ENCODE data around the gene SOX18. TPM values are rescaled to one million over a fixed set of nuclear protein-coding genes. Genes with fewer than 3 reads are reported as not detected.
"Not testable (repeated sequence)": the region's sequence is repeated elsewhere in the genome, so short reads cannot be mapped to it uniquely, and the experiment has no call there.

SOX18 gene
- polyA plus RNA-seq, 1 donor, result 5.3 TPM

DNA sequence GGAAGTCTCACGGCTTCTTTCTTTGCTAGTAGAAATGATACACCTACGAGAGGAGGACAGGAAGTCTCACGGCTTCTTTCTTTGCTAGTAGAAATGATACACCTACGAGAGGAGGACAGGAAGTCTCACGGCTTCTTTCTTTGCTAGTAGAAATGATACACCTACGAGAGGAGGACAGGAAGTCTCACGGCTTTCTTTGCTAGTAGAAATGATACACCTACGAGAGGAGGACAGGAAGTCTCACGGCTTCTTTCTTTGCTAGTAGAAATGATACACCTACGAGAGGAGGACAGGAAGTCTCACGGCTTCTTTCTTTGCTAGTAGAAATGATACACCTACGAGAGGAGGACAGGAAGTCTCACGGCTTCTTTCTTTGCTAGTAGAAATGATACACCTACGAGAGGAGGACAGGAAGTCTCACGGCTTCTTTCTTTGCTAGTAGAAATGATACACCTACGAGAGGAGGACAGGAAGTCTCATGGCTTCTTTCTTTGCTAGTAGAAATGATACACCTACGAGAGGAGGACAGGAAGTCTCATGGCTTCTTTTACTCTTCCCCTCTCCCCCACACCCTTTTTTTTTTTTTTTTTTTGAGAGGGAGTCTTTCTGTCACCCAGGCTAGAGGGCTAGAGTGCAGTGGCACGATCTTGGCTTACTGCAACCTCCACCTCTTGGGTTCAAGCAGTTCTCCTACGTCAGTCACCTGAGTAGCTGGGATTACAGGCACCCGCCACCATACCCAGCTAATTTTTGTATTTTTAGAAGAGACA lies 36.9 kb downstream of the SOX18 start:
- not testable (repeated sequence) for H3K4me3 ChIP-seq (ENCODE audit: low read length); DNase-seq; H3K27me3 ChIP-seq (ENCODE audit: control insufficient read depth, insufficient read depth, low read length); H3K27ac ChIP-seq (ENCODE audit: low read length); H3K4me1 ChIP-seq (ENCODE audit: control insufficient read depth, insufficient read depth, low read length)
- WGBS (ENCODE audit: insufficient coverage, low lambda C conversion rate), result no CpG with 5 or more reads among the region's 20 CpGs
- Histone ChIP-seq H3K9me3 (ENCODE audit: control insufficient read depth, low read depth, low read length) (peaks cover 18% of the 10 kb centered on the region), H3K36me3 (ENCODE audit: control insufficient read depth, insufficient read depth, low read length) (peaks cover 65% of the 10 kb centered on the region)

GRCh38 chr20:64011366-64011779 lies 38.1 kb downstream of the SOX18 start:
- peaks cover 67% of the 10 kb centered on the region for H3K36me3 ChIP-seq (ENCODE audit: control insufficient read depth, insufficient read depth, low read length)
- WGBS (ENCODE audit: insufficient coverage, low lambda C conversion rate), result no CpG with 5 or more reads among the region's 16 CpGs
- no peaks in the 10 kb centered on the region for H3K27me3 ChIP-seq (ENCODE audit: control insufficient read depth, insufficient read depth, low read length)
- H3K9me3 ChIP-seq (ENCODE audit: control insufficient read depth, low read depth, low read length), result peaks cover 18% of the 10 kb centered on the region
- DNase-seq, result no peak
- H3K27ac ChIP-seq (ENCODE audit: low read length), result no peak overlapping the region
- no peak overlapping the region for H3K4me3 ChIP-seq (ENCODE audit: low read length)
- no peaks in the 10 kb centered on the region for H3K4me1 ChIP-seq (ENCODE audit: control insufficient read depth, insufficient read depth, low read length)

DNA sequence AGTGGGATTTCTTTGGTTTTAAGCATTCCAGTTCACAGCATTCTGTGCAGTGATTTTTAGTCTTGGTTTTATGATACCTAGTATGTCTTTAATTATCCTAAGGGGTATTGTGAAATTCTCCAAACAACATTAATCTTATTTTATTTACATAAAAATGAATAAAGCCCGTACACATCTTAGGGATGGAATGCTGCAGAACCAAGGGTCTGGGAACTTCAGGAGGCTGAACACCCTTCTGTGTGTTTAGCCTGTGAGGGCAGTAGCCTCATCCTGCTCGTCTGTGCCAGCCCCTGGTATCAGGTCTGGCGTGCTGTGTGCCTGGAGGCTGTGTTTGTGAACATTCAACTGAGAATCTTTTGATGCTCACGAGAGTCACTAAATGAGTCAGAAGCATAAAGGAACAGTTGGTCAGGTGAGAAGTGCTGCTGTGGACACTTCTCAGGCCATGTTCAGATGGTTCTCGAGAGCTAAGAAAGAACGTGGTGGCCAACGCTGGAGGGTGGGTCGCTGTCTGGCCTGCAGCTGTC lies 38.7 kb downstream of the SOX18 start:
- Histone ChIP-seq H3K27ac (ENCODE audit: low read length) (no peak overlapping the region), H3K9me3 (ENCODE audit: control insufficient read depth, low read depth, low read length) (peaks cover 18% of the 10 kb centered on the region), H3K4me3 (ENCODE audit: low read length) (no peak overlapping the region), H3K4me1 (ENCODE audit: control insufficient read depth, insufficient read depth, low read length) (no peaks in the 10 kb centered on the region), H3K27me3 (ENCODE audit: control insufficient read depth, insufficient read depth, low read length) (no peaks in the 10 kb centered on the region), H3K36me3 (ENCODE audit: control insufficient read depth, insufficient read depth, low read length) (peaks cover 66% of the 10 kb centered on the region)
- no CpG with 5 or more reads among the region's 8 CpGs for WGBS (ENCODE audit: insufficient coverage, low lambda C conversion rate)
- no peak for DNase-seq

DNA sequence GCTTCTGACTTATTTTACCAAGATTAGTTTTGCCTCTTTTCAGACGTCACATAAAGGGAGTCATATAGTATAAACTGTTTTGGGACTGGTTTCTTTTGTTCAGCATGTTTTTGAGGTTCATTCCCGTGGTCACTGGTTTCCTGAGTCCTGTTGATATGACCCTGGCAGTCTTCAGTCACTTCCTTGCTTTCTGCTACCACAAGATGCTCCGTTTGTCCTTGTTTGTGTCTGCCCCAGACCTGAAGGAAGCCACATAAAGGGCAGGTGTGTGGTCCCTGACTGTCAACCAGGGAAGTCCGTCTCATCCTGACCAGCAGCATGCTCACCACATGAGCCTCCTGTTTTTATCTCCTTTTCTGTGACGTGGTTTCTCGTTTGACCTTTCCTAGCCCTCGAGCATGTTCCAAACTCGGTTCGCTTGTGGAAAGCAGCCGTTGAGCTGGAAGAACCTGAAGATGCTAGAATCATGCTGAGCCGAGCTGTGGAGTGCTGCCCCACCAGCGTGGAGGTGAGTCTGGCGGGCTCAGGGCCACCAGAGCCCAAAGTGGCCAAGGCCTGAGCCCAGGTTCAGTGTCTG lies 39.5 kb downstream of the SOX18 start:
- 100% methylated on average over 2 of the region's 13 CpGs for whole genome bisulfite sequencing (ENCODE audit: insufficient coverage, low lambda C conversion rate)
- Histone ChIP-seq H3K4me1 (ENCODE audit: control insufficient read depth, insufficient read depth, low read length) (no peaks in the 10 kb centered on the region), H3K9me3 (ENCODE audit: control insufficient read depth, low read depth, low read length) (peaks cover 18% of the 10 kb centered on the region), H3K36me3 (ENCODE audit: control insufficient read depth, insufficient read depth, low read length) (peaks cover 66% of the 10 kb centered on the region), H3K27ac (ENCODE audit: low read length) (no peak overlapping the region), H3K27me3 (ENCODE audit: control insufficient read depth, insufficient read depth, low read length) (no peaks in the 10 kb centered on the region), H3K4me3 (ENCODE audit: low read length) (no peak overlapping the region)
- no peak for DNase-seq

- no peaks in the 10 kb centered on the region for H3K4me1 ChIP-seq (ENCODE audit: control insufficient read depth, insufficient read depth, low read length)
- peaks cover 18% of the 10 kb centered on the region for H3K9me3 ChIP-seq (ENCODE audit: control insufficient read depth, low read depth, low read length)
- no CpG with 5 or more reads among the region's 3 CpGs for WGBS (ENCODE audit: insufficient coverage, low lambda C conversion rate)
- H3K36me3 ChIP-seq (ENCODE audit: control insufficient read depth, insufficient read depth, low read length), result peaks cover 72% of the 10 kb centered on the region
- DNase-seq, result no peak
- H3K27ac ChIP-seq (ENCODE audit: low read length), result no peak overlapping the region
- H3K27me3 ChIP-seq (ENCODE audit: control insufficient read depth, insufficient read depth, low read length), result no peaks in the 10 kb centered on the region
- no peak overlapping the region for H3K4me3 ChIP-seq (ENCODE audit: low read length)
These were observed 42.5 kb downstream of the SOX18 start for GRCh38 chr20:64006902-64007301.

DNA sequence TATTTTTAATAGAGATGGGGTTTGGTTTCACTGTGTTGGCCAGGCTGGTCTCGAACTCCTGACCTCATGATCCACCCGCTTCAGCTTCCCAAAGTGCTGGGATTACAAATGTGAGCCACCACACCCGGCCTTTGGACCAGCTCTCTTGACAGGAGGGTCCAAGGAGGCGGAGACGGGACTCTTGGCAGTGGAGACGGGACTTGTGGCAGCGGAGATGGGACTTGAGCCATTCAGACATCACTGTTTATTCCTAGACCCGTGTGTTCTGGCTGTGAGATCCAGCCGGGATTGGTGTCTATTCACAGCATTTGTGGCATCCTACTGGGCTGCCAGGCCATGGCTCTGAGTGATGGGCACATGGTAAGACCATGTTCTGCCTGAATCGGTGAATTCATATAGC lies 42.9 kb downstream of the SOX18 start:
- no CpG with 5 or more reads among the region's 10 CpGs for WGBS (ENCODE audit: insufficient coverage, low lambda C conversion rate)
- no peak overlapping the region for H3K27ac ChIP-seq (ENCODE audit: low read length)

GRCh38 chr20:64005394-64005793 lies 44.0 kb downstream of the SOX18 start:
- WGBS (ENCODE audit: insufficient coverage, low lambda C conversion rate), result no CpG with 5 or more reads among the region's 6 CpGs
- Histone ChIP-seq H3K36me3 (ENCODE audit: control insufficient read depth, insufficient read depth, low read length) (peaks cover 72% of the 10 kb centered on the region), H3K4me1 (ENCODE audit: control insufficient read depth, insufficient read depth, low read length) (no peaks in the 10 kb centered on the region), H3K9me3 (ENCODE audit: control insufficient read depth, low read depth, low read length) (peaks cover 9% of the 10 kb centered on the region), H3K27ac (ENCODE audit: low read length) (no peak overlapping the region), H3K27me3 (ENCODE audit: control insufficient read depth, insufficient read depth, low read length) (no peaks in the 10 kb centered on the region), H3K4me3 (ENCODE audit: low read length) (no peak overlapping the region)
- DNase-seq, result no peak

More for the DNA sequence above, 42.9 kb downstream of the SOX18 start:
- Histone ChIP-seq H3K4me1 (ENCODE audit: control insufficient read depth, insufficient read depth, low read length) (no peaks in the 10 kb centered on the region), H3K4me3 (ENCODE audit: low read length) (no peak overlapping the region), H3K9me3 (ENCODE audit: control insufficient read depth, low read depth, low read length) (peaks cover 17% of the 10 kb centered on the region), H3K27me3 (ENCODE audit: control insufficient read depth, insufficient read depth, low read length) (no peaks in the 10 kb centered on the region), H3K36me3 (ENCODE audit: control insufficient read depth, insufficient read depth, low read length) (peaks cover 74% of the 10 kb centered on the region)
- no peak for DNase-seq

- H3K9me3 ChIP-seq (ENCODE audit: control insufficient read depth, low read depth, low read length), result peaks cover 6% of the 10 kb centered on the region
- no peaks in the 10 kb centered on the region for H3K27me3 ChIP-seq (ENCODE audit: control insufficient read depth, insufficient read depth, low read length)
- no peak overlapping the region for H3K4me3 ChIP-seq (ENCODE audit: low read length)
- peaks cover 73% of the 10 kb centered on the region for H3K36me3 ChIP-seq (ENCODE audit: control insufficient read depth, insufficient read depth, low read length)
- no CpG with 5 or more reads among the region's 7 CpGs for WGBS (ENCODE audit: insufficient coverage, low lambda C conversion rate)
- DNase-seq, result no peak
- no peaks in the 10 kb centered on the region for H3K4me1 ChIP-seq (ENCODE audit: control insufficient read depth, insufficient read depth, low read length)
- H3K27ac ChIP-seq (ENCODE audit: low read length), result no peak overlapping the region
These were observed 45.3 kb downstream of the SOX18 start for GRCh38 chr20:64003960-64004725.

DNA sequence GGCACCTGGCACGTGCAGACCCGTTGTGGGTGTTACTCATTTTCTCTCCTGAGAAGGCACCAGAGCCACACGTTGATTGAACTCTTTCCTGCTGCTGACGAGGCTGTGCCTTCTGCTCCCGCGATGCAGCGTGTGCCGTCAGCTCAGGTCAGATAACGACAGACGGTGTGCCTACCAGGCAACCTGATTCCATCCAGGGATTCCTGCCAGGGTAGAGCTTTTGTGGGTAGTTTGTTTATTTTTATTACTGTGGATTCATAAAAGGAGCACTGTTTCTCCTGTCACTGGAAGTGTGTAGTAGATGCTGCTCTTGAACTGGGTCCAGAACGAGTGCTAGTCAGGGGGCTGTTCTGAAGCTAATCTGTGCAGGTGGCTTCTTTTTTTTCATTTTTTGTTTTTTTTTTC lies 47.8 kb downstream of the SOX18 start:
- H3K4me3 ChIP-seq (ENCODE audit: low read length), result no peak overlapping the region
- no CpG with 5 or more reads among the region's 11 CpGs for WGBS (ENCODE audit: insufficient coverage, low lambda C conversion rate)
- no peaks in the 10 kb centered on the region for H3K27me3 ChIP-seq (ENCODE audit: control insufficient read depth, insufficient read depth, low read length)
- no peak for DNase-seq
- no peaks in the 10 kb centered on the region for H3K9me3 ChIP-seq (ENCODE audit: control insufficient read depth, low read depth, low read length)
- no peak overlapping the region for H3K27ac ChIP-seq (ENCODE audit: low read length)
- H3K36me3 ChIP-seq (ENCODE audit: control insufficient read depth, insufficient read depth, low read length), result peaks cover 76% of the 10 kb centered on the region
- no peaks in the 10 kb centered on the region for H3K4me1 ChIP-seq (ENCODE audit: control insufficient read depth, insufficient read depth, low read length)

DNA sequence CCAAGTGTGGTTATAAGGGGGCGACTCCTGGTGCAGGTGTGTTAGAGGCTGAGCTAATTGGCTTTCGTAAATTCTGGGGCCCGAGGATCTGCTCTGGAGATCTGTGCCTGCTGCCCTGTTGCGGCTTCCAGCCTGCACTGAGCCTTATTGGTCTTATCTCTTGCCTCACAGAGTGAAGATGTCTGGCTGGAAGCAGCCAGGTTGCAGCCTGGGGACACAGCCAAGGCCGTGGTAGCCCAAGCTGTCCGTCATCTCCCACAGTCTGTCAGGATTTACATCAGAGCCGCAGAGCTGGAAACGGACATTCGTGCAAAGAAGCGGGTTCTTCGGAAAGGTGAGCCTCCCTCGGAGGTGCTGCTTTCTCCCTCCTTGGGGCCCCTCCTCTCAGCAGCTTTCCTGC lies 48.5 kb downstream of the SOX18 start:
- Histone ChIP-seq H3K4me1 (ENCODE audit: control insufficient read depth, insufficient read depth, low read length) (no peaks in the 10 kb centered on the region), H3K27me3 (ENCODE audit: control insufficient read depth, insufficient read depth, low read length) (no peaks in the 10 kb centered on the region), H3K4me3 (ENCODE audit: low read length) (no peak overlapping the region), H3K36me3 (ENCODE audit: control insufficient read depth, insufficient read depth, low read length) (peaks cover 78% of the 10 kb centered on the region), H3K9me3 (ENCODE audit: control insufficient read depth, low read depth, low read length) (no peaks in the 10 kb centered on the region), H3K27ac (ENCODE audit: low read length) (no peak overlapping the region)
- WGBS (ENCODE audit: insufficient coverage, low lambda C conversion rate), result no CpG with 5 or more reads among the region's 12 CpGs
- DNase-seq, result no peak

Measured in large intestine (tissue), 3 donors.